ENCODE results near the gene SUSD6.

SUSD6 gene

DNA sequence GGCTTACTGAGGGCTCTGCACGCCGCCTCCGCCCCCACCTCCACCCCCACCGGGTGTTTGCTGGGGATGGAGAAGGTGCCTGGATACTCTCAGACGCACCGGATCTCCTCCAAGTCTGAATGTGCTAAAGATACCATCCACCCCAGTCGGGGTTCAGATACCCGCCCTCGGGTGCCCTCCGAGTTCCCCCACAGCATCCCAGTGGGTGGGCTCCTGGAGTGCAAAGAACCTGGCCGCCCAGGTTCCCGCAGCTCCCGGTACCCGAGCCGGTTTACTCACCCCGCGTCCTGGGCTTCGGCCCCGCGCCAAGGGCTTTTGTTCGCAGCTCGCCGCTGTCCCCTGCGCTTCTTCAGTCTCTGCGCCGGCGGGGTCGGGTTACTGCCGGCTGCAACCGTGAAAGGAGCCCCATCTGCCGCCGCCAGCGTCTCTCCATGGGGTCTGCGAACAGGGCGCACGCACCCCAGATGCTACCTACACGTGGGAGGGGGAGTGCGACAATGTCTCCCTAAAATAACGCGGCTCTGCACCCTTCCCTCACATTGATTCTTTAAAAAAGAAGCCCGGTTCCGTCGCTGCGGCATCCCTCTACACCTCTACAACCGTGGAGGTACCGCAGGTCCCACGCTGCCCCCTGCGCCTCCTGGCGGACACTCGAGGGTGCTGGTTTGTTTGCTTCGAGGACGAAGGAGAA is 37.0 kb upstream of the SUSD6 start, which contains the start of gene CCDC177:
CCDC177 (minus strand) TSS at position 609 of the 691 bp plus-strand sequence. CDS start 1,249 bp downstream, outside the sequence.
- H3K27me3 ChIP-seq (ENCODE audit: control insufficient read depth, insufficient read depth, low read length), result peaks cover 74% of the 10 kb centered on the region
- H3K4me1 ChIP-seq (ENCODE audit: control insufficient read depth, insufficient read depth, low read length), result peaks cover 17% of the 10 kb centered on the region
- H3K4me3 ChIP-seq (ENCODE audit: low read length), result peak within 1 kb of the TSS; percentile 26
- no peak within 1 kb of the TSS for H3K9ac ChIP-seq (ENCODE audit: low read depth, low read length)
- no peaks in the 10 kb centered on the region for H3K9me3 ChIP-seq (replicated peaks; ENCODE audit: low read length)
- H3K4me2 ChIP-seq (ENCODE audit: low read length), result peak within 1 kb of the TSS; percentile 74
- no peaks in the 10 kb centered on the region for H3K36me3 ChIP-seq (ENCODE audit: insufficient read depth, low read length)

- Histone ChIP-seq H3K4me1 (ENCODE audit: control insufficient read depth, insufficient read depth, low read length) (peaks cover 17% of the 10 kb centered on the region), H3K4me2 (ENCODE audit: low read length) (no peak overlapping the region), H3K27me3 (ENCODE audit: control insufficient read depth, insufficient read depth, low read length) (peaks cover 69% of the 10 kb centered on the region), H3K9ac (ENCODE audit: low read depth, low read length) (no peak overlapping the region), H3K9me3 (replicated peaks; ENCODE audit: low read length) (no peaks in the 10 kb centered on the region), H3K36me3 (ENCODE audit: insufficient read depth, low read length) (no peaks in the 10 kb centered on the region), H3K4me3 (ENCODE audit: low read length) (no peak overlapping the region)
These were observed 36.5 kb upstream of the SUSD6 start for GRCh38 chr14:69574954-69575295.

GRCh38 chr14:69579476-69579875 is 31.9 kb upstream of the SUSD6 start:
- Histone ChIP-seq H3K4me2 (ENCODE audit: low read length) (no peak overlapping the region), H3K4me1 (ENCODE audit: control insufficient read depth, insufficient read depth, low read length) (peaks cover 4% of the 10 kb centered on the region), H3K27me3 (ENCODE audit: control insufficient read depth, insufficient read depth, low read length) (peaks cover 35% of the 10 kb centered on the region), H3K9ac (ENCODE audit: low read depth, low read length) (no peak overlapping the region), H3K36me3 (ENCODE audit: insufficient read depth, low read length) (no peaks in the 10 kb centered on the region), H3K4me3 (ENCODE audit: low read length) (no peak overlapping the region), H3K9me3 (replicated peaks; ENCODE audit: low read length) (no peaks in the 10 kb centered on the region)

- no peak overlapping the region for H3K9ac ChIP-seq (ENCODE audit: low read depth, low read length)
- H3K4me3 ChIP-seq (ENCODE audit: low read length), result no peak overlapping the region
- no peaks in the 10 kb centered on the region for H3K36me3 ChIP-seq (ENCODE audit: insufficient read depth, low read length)
- H3K4me1 ChIP-seq (ENCODE audit: control insufficient read depth, insufficient read depth, low read length), result peaks cover 2% of the 10 kb centered on the region
- no peak overlapping the region for H3K4me2 ChIP-seq (ENCODE audit: low read length)
- peaks cover 33% of the 10 kb centered on the region for H3K27me3 ChIP-seq (ENCODE audit: control insufficient read depth, insufficient read depth, low read length)
- no peaks in the 10 kb centered on the region for H3K9me3 ChIP-seq (replicated peaks; ENCODE audit: low read length)
These were observed 31.3 kb upstream of the SUSD6 start for GRCh38 chr14:69580009-69580577.

DNA sequence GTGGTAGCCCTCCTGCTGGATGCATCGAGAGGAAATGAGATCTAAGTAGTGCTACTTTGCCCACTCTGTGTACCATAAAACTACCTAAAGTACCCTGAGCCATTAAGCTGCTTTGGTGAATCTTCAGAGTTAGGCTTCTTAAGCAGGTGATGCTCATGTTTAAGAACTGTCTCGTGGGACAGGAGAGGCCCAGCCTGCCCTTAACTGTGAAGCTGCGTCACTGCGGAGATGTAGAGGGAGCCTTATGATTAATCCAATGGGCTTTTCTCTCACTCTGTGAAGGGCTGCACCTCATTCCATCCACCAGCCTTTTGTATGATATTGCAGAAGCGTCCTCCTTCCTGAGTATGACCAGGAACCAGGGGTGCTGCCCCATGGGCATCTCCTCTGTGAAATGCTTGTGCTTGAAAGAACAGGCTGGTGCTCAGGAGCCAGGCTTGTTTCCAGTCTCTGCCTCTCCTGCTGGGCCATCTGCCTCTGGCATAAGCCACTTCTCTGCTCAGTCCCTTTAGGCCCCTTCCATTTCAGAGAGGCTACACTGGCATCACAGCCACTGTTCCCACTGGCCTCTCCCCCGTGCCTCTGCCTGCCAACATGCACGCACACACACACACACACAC is 30.0 kb upstream of the SUSD6 start:
- peaks cover 2% of the 10 kb centered on the region for H3K4me1 ChIP-seq (ENCODE audit: control insufficient read depth, insufficient read depth, low read length)
- no peak overlapping the region for H3K9ac ChIP-seq (ENCODE audit: low read depth, low read length)
- peaks cover 23% of the 10 kb centered on the region for H3K27me3 ChIP-seq (ENCODE audit: control insufficient read depth, insufficient read depth, low read length)
- no peak overlapping the region for H3K4me2 ChIP-seq (ENCODE audit: low read length)
- H3K36me3 ChIP-seq (ENCODE audit: insufficient read depth, low read length), result no peaks in the 10 kb centered on the region
- no peaks in the 10 kb centered on the region for H3K9me3 ChIP-seq (replicated peaks; ENCODE audit: low read length)
- no peak overlapping the region for H3K4me3 ChIP-seq (ENCODE audit: low read length)

GRCh38 chr14:69582212-69582611 is 29.2 kb upstream of the SUSD6 start:
- Histone ChIP-seq H3K27me3 (ENCODE audit: control insufficient read depth, insufficient read depth, low read length) (peaks cover 16% of the 10 kb centered on the region), H3K36me3 (ENCODE audit: insufficient read depth, low read length) (no peaks in the 10 kb centered on the region), H3K9me3 (replicated peaks; ENCODE audit: low read length) (no peaks in the 10 kb centered on the region), H3K4me1 (ENCODE audit: control insufficient read depth, insufficient read depth, low read length) (peaks cover 2% of the 10 kb centered on the region), H3K4me3 (ENCODE audit: low read length) (no peak overlapping the region), H3K9ac (ENCODE audit: low read depth, low read length) (no peak overlapping the region), H3K4me2 (ENCODE audit: low read length) (no peak overlapping the region)

GRCh38 chr14:69582829-69583228 is 28.6 kb upstream of the SUSD6 start:
- H3K4me2 ChIP-seq (ENCODE audit: low read length), result no peak overlapping the region
- peaks cover 19% of the 10 kb centered on the region for H3K27me3 ChIP-seq (ENCODE audit: control insufficient read depth, insufficient read depth, low read length)
- no peaks in the 10 kb centered on the region for H3K36me3 ChIP-seq (ENCODE audit: insufficient read depth, low read length)
- no peak overlapping the region for H3K9ac ChIP-seq (ENCODE audit: low read depth, low read length)
- H3K4me3 ChIP-seq (ENCODE audit: low read length), result no peak overlapping the region
- no peaks in the 10 kb centered on the region for H3K9me3 ChIP-seq (replicated peaks; ENCODE audit: low read length)
- peaks cover 2% of the 10 kb centered on the region for H3K4me1 ChIP-seq (ENCODE audit: control insufficient read depth, insufficient read depth, low read length)

GRCh38 chr14:69584389-69584788 is 27.0 kb upstream of the SUSD6 start:
- H3K4me2 ChIP-seq (ENCODE audit: low read length), result no peak overlapping the region
- H3K9ac ChIP-seq (ENCODE audit: low read depth, low read length), result no peak overlapping the region
- H3K4me1 ChIP-seq (ENCODE audit: control insufficient read depth, insufficient read depth, low read length), result peaks cover 2% of the 10 kb centered on the region
- H3K4me3 ChIP-seq (ENCODE audit: low read length), result no peak overlapping the region
- no peaks in the 10 kb centered on the region for H3K9me3 ChIP-seq (replicated peaks; ENCODE audit: low read length)
- peaks cover 19% of the 10 kb centered on the region for H3K27me3 ChIP-seq (ENCODE audit: control insufficient read depth, insufficient read depth, low read length)
- no peaks in the 10 kb centered on the region for H3K36me3 ChIP-seq (ENCODE audit: insufficient read depth, low read length)

DNA sequence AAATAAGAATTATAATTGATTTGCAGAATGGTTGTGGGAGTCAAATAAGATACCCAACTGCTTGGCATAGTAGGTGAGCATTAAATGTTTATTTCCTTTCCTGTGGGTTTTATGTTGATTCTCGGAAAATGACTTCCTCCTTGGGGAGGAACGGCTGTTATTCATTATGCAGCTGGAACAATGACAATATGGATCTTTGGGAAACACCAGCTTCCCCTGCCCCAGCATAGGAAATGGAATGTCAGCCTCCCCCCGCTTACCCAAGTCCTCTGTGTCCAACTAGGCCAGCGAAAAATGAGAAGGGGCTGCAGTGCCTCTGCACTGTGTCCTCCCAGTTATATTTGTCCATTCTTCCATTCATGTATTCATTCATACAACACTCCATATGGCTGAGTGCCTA is 25.0 kb upstream of the SUSD6 start:
- no peaks in the 10 kb centered on the region for H3K9me3 ChIP-seq (replicated peaks; ENCODE audit: low read length)
- no peaks in the 10 kb centered on the region for H3K36me3 ChIP-seq (ENCODE audit: insufficient read depth, low read length)
- H3K27me3 ChIP-seq (ENCODE audit: control insufficient read depth, insufficient read depth, low read length), result peaks cover 21% of the 10 kb centered on the region
- H3K9ac ChIP-seq (ENCODE audit: low read depth, low read length), result no peak overlapping the region
- no peak overlapping the region for H3K4me2 ChIP-seq (ENCODE audit: low read length)
- H3K4me3 ChIP-seq (ENCODE audit: low read length), result no peak overlapping the region
- H3K4me1 ChIP-seq (ENCODE audit: control insufficient read depth, insufficient read depth, low read length), result peaks cover 2% of the 10 kb centered on the region

- Histone ChIP-seq H3K27me3 (ENCODE audit: control insufficient read depth, insufficient read depth, low read length) (peaks cover 23% of the 10 kb centered on the region), H3K4me1 (ENCODE audit: control insufficient read depth, insufficient read depth, low read length) (no peaks in the 10 kb centered on the region), H3K36me3 (ENCODE audit: insufficient read depth, low read length) (no peaks in the 10 kb centered on the region), H3K4me2 (ENCODE audit: low read length) (no peak overlapping the region), H3K9ac (ENCODE audit: low read depth, low read length) (no peak overlapping the region), H3K9me3 (replicated peaks; ENCODE audit: low read length) (no peaks in the 10 kb centered on the region), H3K4me3 (ENCODE audit: low read length) (no peak overlapping the region)
These were observed 24.0 kb upstream of the SUSD6 start for GRCh38 chr14:69587389-69587788.

DNA sequence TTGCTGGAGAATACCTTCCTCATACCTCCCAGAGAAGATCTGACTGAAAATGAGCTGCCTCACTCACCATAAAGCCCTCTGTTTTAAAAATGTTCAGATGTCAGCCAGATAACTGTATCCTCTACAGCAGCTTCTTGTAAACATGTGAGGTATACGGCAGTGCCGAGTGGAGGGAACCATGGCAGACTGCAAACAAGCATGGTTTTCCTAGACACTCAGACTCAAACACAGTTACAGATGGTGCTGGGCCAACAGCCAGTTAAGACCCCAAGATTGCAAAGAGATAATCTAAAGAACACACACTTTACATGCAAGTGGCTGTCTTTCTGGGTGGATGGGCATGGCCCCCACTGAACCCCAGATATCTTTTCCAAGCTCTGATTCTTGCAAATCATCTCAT is 20.1 kb upstream of the SUSD6 start:
- no peak overlapping the region for H3K4me2 ChIP-seq (ENCODE audit: low read length)
- H3K4me3 ChIP-seq (ENCODE audit: low read length), result no peak overlapping the region
- peaks cover 28% of the 10 kb centered on the region for H3K27me3 ChIP-seq (ENCODE audit: control insufficient read depth, insufficient read depth, low read length)
- no peaks in the 10 kb centered on the region for H3K36me3 ChIP-seq (ENCODE audit: insufficient read depth, low read length)
- H3K9me3 ChIP-seq (replicated peaks; ENCODE audit: low read length), result no peaks in the 10 kb centered on the region
- H3K4me1 ChIP-seq (ENCODE audit: control insufficient read depth, insufficient read depth, low read length), result no peaks in the 10 kb centered on the region
- H3K9ac ChIP-seq (ENCODE audit: low read depth, low read length), result no peak overlapping the region

Measured in skeletal muscle satellite cell (primary cell).